ENCODE results near the gene ABCC1. TPM values are rescaled to one million over a fixed set of nuclear protein-coding genes. Genes with fewer than 3 reads are reported as not detected.

ABCC1 gene
- total RNA-seq, 1 experiment from 2014 or later = 139 TPM

GRCh38 chr16:16148755-16149154 lies 199.3 kb downstream of the ABCC1 start:
- DNase-seq = no peak
- no peak overlapping the region for H3K27ac ChIP-seq
- POLR2A ChIA-PET (ENCODE audit: unreplicated experiment) = no interaction called here
- H3K4me3 ChIP-seq = no peak overlapping the region
- H3K79me2 ChIP-seq (ENCODE audit: low read depth) = no peaks in the 10 kb centered on the region
- CTCF ChIA-PET = no interaction called here
- no peaks in the 10 kb centered on the region for H3K27me3 ChIP-seq (ENCODE audit: insufficient read depth, low read depth)
- peaks cover 35% of the 10 kb centered on the region; the same call in 1 of the 2 replicates for H3F3A ChIP-seq (ENCODE audit: insufficient read depth, low read depth)
- TF ChIP-seq EZH2 (IDR thresholded peaks at IDR 0.05; ENCODE audit: low read depth) = no peak
- no peak for TF ChIP-seq CTCF (conservative IDR thresholded peaks at IDR 0.05)
- peaks cover 20% of the 10 kb centered on the region for H4K20me1 ChIP-seq (ENCODE audit: insufficient read depth)
- H3K4me1 ChIP-seq (replicated peaks; ENCODE audit: insufficient read depth) = no peaks in the 10 kb centered on the region
- no peaks in the 10 kb centered on the region for H3K9me3 ChIP-seq (ENCODE audit: insufficient read depth, low read depth)
- intact Hi-C loops (cut with micrococcal nuclease; ENCODE audit: unreplicated experiment) = no loop called here
- no peak overlapping the region for H2AFZ ChIP-seq
- H3K9me2 ChIP-seq (ENCODE audit: insufficient read depth) = no peaks in the 10 kb centered on the region
- no peaks in the 10 kb centered on the region for H3K36me3 ChIP-seq (ENCODE audit: low read depth)
- BruUV-seq (replicated peaks) = no TSS peak
- no peak overlapping the region for H3K4me2 ChIP-seq

DNA sequence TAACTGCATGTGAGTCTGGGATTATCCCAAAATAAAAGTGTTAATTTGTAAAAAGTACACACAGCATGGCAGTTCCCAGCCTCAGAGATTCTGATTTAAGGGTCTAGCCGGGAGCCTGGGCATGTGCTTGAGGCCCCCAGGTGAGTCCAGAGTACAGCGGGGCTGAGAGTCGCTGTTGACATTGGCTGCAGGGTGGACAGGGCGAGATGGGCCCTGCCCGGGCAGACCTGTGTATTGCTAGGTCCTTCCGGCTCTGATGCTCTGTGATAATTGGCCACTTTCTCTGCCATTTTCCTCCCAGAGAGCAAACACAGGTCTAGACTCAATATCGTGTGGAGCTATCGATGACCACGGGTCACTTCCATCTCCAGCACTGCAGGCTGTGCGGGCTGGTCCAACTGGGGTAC lies 200.3 kb downstream of the ABCC1 start:
- TF ChIP-seq CTCF (conservative IDR thresholded peaks at IDR 0.05) (no peak), EZH2 (IDR thresholded peaks at IDR 0.05; ENCODE audit: low read depth) (no peak)
- H3K79me2 ChIP-seq (ENCODE audit: low read depth) = no peaks in the 10 kb centered on the region
- DNase-seq = no peak
- H3K4me1 ChIP-seq (replicated peaks; ENCODE audit: insufficient read depth) = no peaks in the 10 kb centered on the region
- H3K9me3 ChIP-seq (ENCODE audit: insufficient read depth, low read depth) = no peaks in the 10 kb centered on the region
- no peak overlapping the region for H3K27ac ChIP-seq
- H3K4me2 ChIP-seq = no peak overlapping the region
- ChIA-PET CTCF (no interaction called here), POLR2A (ENCODE audit: unreplicated experiment) (no interaction called here)
- intact Hi-C loops (cut with micrococcal nuclease; ENCODE audit: unreplicated experiment) = no loop called here
- no peaks in the 10 kb centered on the region for H3K9me2 ChIP-seq (ENCODE audit: insufficient read depth)
- H4K20me1 ChIP-seq (ENCODE audit: insufficient read depth) = peaks cover 20% of the 10 kb centered on the region
- H2AFZ ChIP-seq = no peak overlapping the region
- no peak overlapping the region for H3K4me3 ChIP-seq
- peaks cover 34% of the 10 kb centered on the region; the same call in 1 of the 2 replicates for H3F3A ChIP-seq (ENCODE audit: insufficient read depth, low read depth)
- H3K27me3 ChIP-seq (ENCODE audit: insufficient read depth, low read depth) = no peaks in the 10 kb centered on the region
- no peaks in the 10 kb centered on the region for H3K36me3 ChIP-seq (ENCODE audit: low read depth)
- BruUV-seq (replicated peaks) = no TSS peak

GRCh38 chr16:16150117-16150877 lies 200.9 kb downstream of the ABCC1 start:
- TF ChIP-seq CTCF (conservative IDR thresholded peaks at IDR 0.05) (no peak), EZH2 (IDR thresholded peaks at IDR 0.05; ENCODE audit: low read depth) (no peak)
- ChIA-PET POLR2A (ENCODE audit: unreplicated experiment) (no interaction called here), CTCF (no interaction called here)
- Histone ChIP-seq H2AFZ (no peak overlapping the region), H3K4me2 (no peak overlapping the region), H3K9me2 (ENCODE audit: insufficient read depth) (no peaks in the 10 kb centered on the region), H3K27me3 (ENCODE audit: insufficient read depth, low read depth) (no peaks in the 10 kb centered on the region), H3K36me3 (ENCODE audit: low read depth) (no peaks in the 10 kb centered on the region), H3K9me3 (ENCODE audit: insufficient read depth, low read depth) (no peaks in the 10 kb centered on the region), H3F3A (ENCODE audit: insufficient read depth, low read depth) (peaks cover 34% of the 10 kb centered on the region; the same call in 1 of the 2 replicates), H3K27ac (no peak overlapping the region), H3K4me3 (no peak overlapping the region), H4K20me1 (ENCODE audit: insufficient read depth) (peaks cover 14% of the 10 kb centered on the region), H3K4me1 (replicated peaks; ENCODE audit: insufficient read depth) (no peaks in the 10 kb centered on the region), H3K79me2 (ENCODE audit: low read depth) (no peaks in the 10 kb centered on the region)
- intact Hi-C loops (cut with micrococcal nuclease; ENCODE audit: unreplicated experiment) = no loop called here
- BruUV-seq (replicated peaks) = no TSS peak
- DNase-seq = no peak
